ENCODE measurements around the gene LNP1.

GRCh38 chr3:100482176-100482575 lies 80.8 kb downstream of the LNP1 start:
- no peak for TF ChIP-seq CTCF (optimal IDR thresholded peaks at IDR 0.05 in 1 of 3, IDR thresholded peaks at IDR 0.05 in 1 of 3, conservative IDR thresholded peaks at IDR 0.05 in 1 of 3; ENCODE audit: extremely low read depth in 1 of 3, insufficient read depth in 2 of 3, low read length in 3 of 3)
- no peak for TF ChIP-seq EZH2 (IDR thresholded peaks at IDR 0.05; ENCODE audit: low read length)

All from keratinocyte (primary cell).